WTC11 (cell line): ENCODE data around the gene TNIK. TPM values are rescaled to one million over a fixed set of nuclear protein-coding genes. Genes with fewer than 3 reads are reported as not detected.

Experiments used
- ATAC-seq: fragments of 200-7000 bp; cut with Tn5 transposase; 2 replicates; pipeline ENCODE4 v1.10.0; 2021; ENCODE audit warnings: mild to moderate bottlenecking, moderate library complexity
- CTCF ChIA-PET: fragments of 300-600 bp; sonication (Branson Sonifier 250); formaldehyde crosslinking; loops from one replicate; lab custom pipeline; 2021; ENCODE audit warnings: antibody characterized with exemption; lab: Charles Lee
- POLR2A ChIA-PET: fragments of 350-600 bp; sonication (Branson Sonifier 250); formaldehyde crosslinking; loops from one replicate; lab custom pipeline; 2021; ENCODE audit warnings: antibody characterized with exemption; lab: Charles Lee
- DNase-seq: peaks from one replicate; pipeline ENCODE4 v3.0.0; 2021; ENCODE audit warnings: low spot score
- H3K27ac Mint-ChIP-seq: 2 replicates; pipeline ENCODE4 v1.8.0; 2021; ENCODE audit warnings: mixed read lengths
- H3K27me3 Mint-ChIP-seq: 2 replicates; pipeline ENCODE4 v1.8.0; 2021; ENCODE audit warnings: low read depth, mild to moderate bottlenecking, moderate library complexity, mixed read lengths
- H3K36me3 Mint-ChIP-seq: 2 replicates; pipeline ENCODE4 v1.8.0; 2021; ENCODE audit warnings: mixed read lengths
- H3K4me1 Mint-ChIP-seq: 2 replicates; pipeline ENCODE4 v1.8.0; 2022; ENCODE audit warnings: mixed read lengths
- H3K4me3 Mint-ChIP-seq: 2 replicates; pipeline ENCODE4 v1.8.0; 2021; ENCODE audit warnings: mild to moderate bottlenecking, moderate library complexity, mixed read lengths
- H3K9me3 Mint-ChIP-seq: 2 replicates; pipeline ENCODE4 v1.8.0; 2021; ENCODE audit warnings: mixed read lengths
- CREM ChIP-seq: sonication (generic); formaldehyde crosslinking; IDR thresholded peaks from 2 replicates; pipeline ENCODE4 v1.8.1; 2022; ENCODE audit warnings: mild to moderate bottlenecking, missing genetic modification reagents, moderate library complexity
- ETV6 ChIP-seq: sonication (generic); formaldehyde crosslinking; IDR thresholded peaks from 2 replicates; pipeline ENCODE4 v1.8.1; 2022; ENCODE audit warnings: mild to moderate bottlenecking, missing genetic modification reagents
- FOXK1 ChIP-seq: sonication (generic); formaldehyde crosslinking; IDR thresholded peaks from 2 replicates; pipeline ENCODE4 v1.8.0; 2022; ENCODE audit warnings: mild to moderate bottlenecking, moderate library complexity, missing genetic modification reagents
- GABPB1 ChIP-seq: sonication (generic); formaldehyde crosslinking; IDR thresholded peaks from 2 replicates; pipeline ENCODE4 v1.8.1; 2023; ENCODE audit warnings: mild to moderate bottlenecking, missing genetic modification reagents
- GTF2I ChIP-seq: fragments of 250-450 bp; sonication (Bioruptor Pico); conservative IDR thresholded peaks from 2 replicates; pipeline ENCODE4 v1.4.0; 2021; ENCODE audit warnings: mild to moderate bottlenecking
- IRF2 ChIP-seq: sonication (generic); formaldehyde crosslinking; IDR thresholded peaks from 2 replicates; pipeline ENCODE4 v1.8.0; 2022; ENCODE audit warnings: low read depth, missing genetic modification reagents, borderline replicate concordance
- JUN ChIP-seq: sonication (generic); formaldehyde crosslinking; IDR thresholded peaks from 2 replicates; pipeline ENCODE4 v1.8.0; 2023; ENCODE audit warnings: mild to moderate bottlenecking, missing genetic modification reagents
- MXD4 ChIP-seq: fragments of 250-450 bp; sonication (Bioruptor Pico); IDR thresholded peaks from 2 replicates; pipeline ENCODE4 v1.8.0; 2021; ENCODE audit warnings: mild to moderate bottlenecking, moderate library complexity, borderline replicate concordance
- NFE2L1 ChIP-seq: sonication (generic); formaldehyde crosslinking; IDR thresholded peaks from 2 replicates; pipeline ENCODE4 v1.8.1; 2023; ENCODE audit warnings: missing genetic modification reagents
- NR1H2 ChIP-seq: sonication (generic); formaldehyde crosslinking; IDR thresholded peaks from 2 replicates; pipeline ENCODE4 v1.9.0; 2021; ENCODE audit warnings: mild to moderate bottlenecking, moderate library complexity, missing genetic modification reagents
- OVOL2 ChIP-seq: fragments of 250-450 bp; sonication (Bioruptor Pico); IDR thresholded peaks from 2 replicates; pipeline ENCODE4 v1.9.0; 2021; ENCODE audit warnings: mild to moderate bottlenecking, borderline replicate concordance
- PRRX2 ChIP-seq: fragments of 250-450 bp; sonication (Bioruptor Pico); IDR thresholded peaks from 2 replicates; pipeline ENCODE4 v1.8.0; 2021; ENCODE audit warnings: mild to moderate bottlenecking
- ZBTB21 ChIP-seq: sonication (generic); formaldehyde crosslinking; IDR thresholded peaks from 2 replicates; pipeline ENCODE4 v1.8.1; 2023; ENCODE audit warnings: mild to moderate bottlenecking, missing genetic modification reagents, borderline replicate concordance
- ZNF671 ChIP-seq: fragments of 250-450 bp; sonication (Bioruptor Pico); IDR thresholded peaks from 2 replicates; pipeline ENCODE4 v1.8.0; 2021; ENCODE audit warnings: mild to moderate bottlenecking
- total RNA-seq: library from RNA; stranded (reverse); gene quantifications from 3 replicates; pipeline ENCODE4 v1.2.3, GENCODE V29; 2021
- TF ChIP-seq, protein P1 (sequence below): sonication (generic); formaldehyde crosslinking; IDR thresholded peaks from 2 replicates; pipeline ENCODE4 v1.8.0; 2022; ENCODE audit warnings: mild to moderate bottlenecking, missing genetic modification reagents
- TF ChIP-seq, protein P2 (sequence below): sonication (generic); formaldehyde crosslinking; conservative IDR thresholded peaks from 2 replicates; pipeline ENCODE4 v1.8.1; 2022; ENCODE audit warnings: mild to moderate bottlenecking, missing genetic modification reagents
- TF ChIP-seq, protein P3 (sequence below): fragments of 200-600 bp; IDR thresholded peaks from 2 replicates; pipeline ENCODE4 v1.8.0; 2022; ENCODE audit warnings: antibody characterized with exemption
- TF ChIP-seq, protein P4 (sequence below): sonication (generic); formaldehyde crosslinking; IDR thresholded peaks from 2 replicates; pipeline ENCODE4 v1.8.0; 2022; ENCODE audit warnings: mild to moderate bottlenecking, missing genetic modification reagents
- TF ChIP-seq, protein P5 (sequence below): sonication (generic); formaldehyde crosslinking; IDR thresholded peaks from 2 replicates; pipeline ENCODE4 v1.8.1; 2022; ENCODE audit warnings: mild to moderate bottlenecking, moderate library complexity, missing genetic modification reagents
- TF ChIP-seq, protein P6 (sequence below): fragments of 250-450 bp; sonication (Bioruptor Pico); IDR thresholded peaks from 2 replicates; pipeline ENCODE4 v1.9.0; 2021; ENCODE audit warnings: mild to moderate bottlenecking
- TF ChIP-seq, protein P7 (sequence below): sonication (generic); formaldehyde crosslinking; IDR thresholded peaks from 2 replicates; pipeline ENCODE4 v1.8.0; 2022; ENCODE audit warnings: mild to moderate bottlenecking, missing genetic modification reagents

TNIK gene
- total RNA-seq, 1 experiment from 2014 or later = 50.3 TPM

DNA sequence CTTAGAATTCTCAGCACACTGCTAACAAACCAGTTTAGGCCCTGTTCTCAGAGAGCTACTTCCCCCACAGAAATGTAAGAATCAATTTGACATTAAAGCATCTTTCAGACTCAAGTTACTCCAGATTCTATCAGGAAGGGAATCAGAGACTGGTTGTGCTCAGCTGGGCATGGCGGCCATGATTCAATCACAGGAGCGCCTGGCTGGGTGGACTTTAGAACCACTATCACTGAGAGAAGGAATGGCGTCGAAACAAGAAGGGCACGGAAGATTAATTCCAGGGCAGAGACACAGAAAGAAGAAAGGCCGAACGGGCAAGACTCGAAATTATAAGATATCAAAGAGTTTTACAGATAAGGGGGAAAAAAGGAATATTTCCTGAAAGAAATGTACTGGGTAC lies 6.2 kb downstream of the TNIK start:
- Mint-ChIP-seq H3K4me1 (peaks cover 15% of the 10 kb centered on the region), H3K27ac (no peak overlapping the region), H3K27me3 (no peaks in the 10 kb centered on the region), H3K36me3 (no peaks in the 10 kb centered on the region), H3K4me3 (no peak overlapping the region), H3K9me3 (no peaks in the 10 kb centered on the region)
- CTCF ChIA-PET = interaction anchor here (0.8 to 1.7 kb wide), 24 partner anchors 8 to 821 kb away, joined by 3 to 26 read pairs (median 5); no protein-coding TSS in a partner anchor
- ATAC-seq (no peak), DNase-seq (no peak)
- TF ChIP-seq, protein P1, sequence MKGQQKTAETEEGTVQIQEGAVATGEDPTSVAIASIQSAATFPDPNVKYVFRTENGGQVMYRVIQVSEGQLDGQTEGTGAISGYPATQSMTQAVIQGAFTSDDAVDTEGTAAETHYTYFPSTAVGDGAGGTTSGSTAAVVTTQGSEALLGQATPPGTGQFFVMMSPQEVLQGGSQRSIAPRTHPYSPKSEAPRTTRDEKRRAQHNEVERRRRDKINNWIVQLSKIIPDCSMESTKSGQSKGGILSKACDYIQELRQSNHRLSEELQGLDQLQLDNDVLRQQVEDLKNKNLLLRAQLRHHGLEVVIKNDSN (CRISPR knock-in tag) = no peak
- TF ChIP-seq, protein P2, sequence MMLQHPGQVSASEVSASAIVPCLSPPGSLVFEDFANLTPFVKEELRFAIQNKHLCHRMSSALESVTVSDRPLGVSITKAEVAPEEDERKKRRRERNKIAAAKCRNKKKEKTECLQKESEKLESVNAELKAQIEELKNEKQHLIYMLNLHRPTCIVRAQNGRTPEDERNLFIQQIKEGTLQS = no peak
- POLR2A ChIA-PET = no interaction called here

DNA sequence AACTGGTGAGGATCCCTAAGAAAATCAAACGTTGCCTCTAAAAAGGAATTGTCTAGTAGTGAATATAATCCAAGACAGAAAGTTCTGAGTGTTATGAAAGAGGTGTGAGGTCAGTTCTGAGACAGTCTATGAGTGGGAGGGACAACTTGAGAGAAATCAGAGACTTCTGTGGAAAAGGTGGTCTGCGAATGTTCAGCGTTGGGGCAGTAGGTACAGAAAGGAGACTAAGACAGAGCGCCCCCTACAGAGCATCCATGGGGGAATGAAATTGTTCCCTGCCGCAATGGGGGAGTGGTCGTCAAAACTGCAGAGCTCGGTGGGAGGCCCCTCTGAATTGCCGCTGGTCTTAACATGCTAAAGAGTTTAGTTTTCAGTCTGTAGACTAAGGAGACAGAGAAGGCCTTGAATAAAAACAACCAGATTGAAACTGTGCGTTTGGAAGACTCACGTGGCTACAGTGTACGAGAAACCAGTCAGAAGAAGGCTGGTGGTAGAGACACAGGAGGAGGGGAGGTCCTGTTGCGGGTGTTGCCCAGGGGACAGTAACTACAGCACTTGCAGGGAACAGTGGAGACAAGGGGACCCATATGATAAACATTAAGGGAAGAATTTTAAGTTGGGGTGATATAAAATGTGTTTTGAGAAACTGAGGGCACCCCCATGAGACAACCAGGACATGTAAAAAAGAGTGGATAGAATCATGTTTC lies 6.9 kb downstream of the TNIK start:
- no peaks in the 10 kb centered on the region for H3K36me3 Mint-ChIP-seq
- no peaks in the 10 kb centered on the region for H3K27me3 Mint-ChIP-seq
- ChIA-PET POLR2A (interaction anchor here (0.6 kb wide), 1 partner anchor 11 kb away, joined by 4 read pairs; no protein-coding TSS in a partner anchor), CTCF (interaction anchor here (0.6 to 1.7 kb wide), 48 partner anchors 8 to 822 kb away, joined by 3 to 26 read pairs (median 3); no protein-coding TSS in a partner anchor)
- H3K4me3 Mint-ChIP-seq = no peak overlapping the region
- H3K9me3 Mint-ChIP-seq = no peaks in the 10 kb centered on the region
- peaks cover 11% of the 10 kb centered on the region for H3K4me1 Mint-ChIP-seq
- DNase-seq (peak; percentile 78), ATAC-seq (peak; percentile 76)
- 0 out of 2 replicates have a peak, but pooled peaks have one; percentile 48 for TF ChIP-seq ETV6 (CRISPR knock-in tag)
- no peak for TF ChIP-seq MXD4 (CRISPR knock-in tag)
- TF ChIP-seq, protein P3, sequence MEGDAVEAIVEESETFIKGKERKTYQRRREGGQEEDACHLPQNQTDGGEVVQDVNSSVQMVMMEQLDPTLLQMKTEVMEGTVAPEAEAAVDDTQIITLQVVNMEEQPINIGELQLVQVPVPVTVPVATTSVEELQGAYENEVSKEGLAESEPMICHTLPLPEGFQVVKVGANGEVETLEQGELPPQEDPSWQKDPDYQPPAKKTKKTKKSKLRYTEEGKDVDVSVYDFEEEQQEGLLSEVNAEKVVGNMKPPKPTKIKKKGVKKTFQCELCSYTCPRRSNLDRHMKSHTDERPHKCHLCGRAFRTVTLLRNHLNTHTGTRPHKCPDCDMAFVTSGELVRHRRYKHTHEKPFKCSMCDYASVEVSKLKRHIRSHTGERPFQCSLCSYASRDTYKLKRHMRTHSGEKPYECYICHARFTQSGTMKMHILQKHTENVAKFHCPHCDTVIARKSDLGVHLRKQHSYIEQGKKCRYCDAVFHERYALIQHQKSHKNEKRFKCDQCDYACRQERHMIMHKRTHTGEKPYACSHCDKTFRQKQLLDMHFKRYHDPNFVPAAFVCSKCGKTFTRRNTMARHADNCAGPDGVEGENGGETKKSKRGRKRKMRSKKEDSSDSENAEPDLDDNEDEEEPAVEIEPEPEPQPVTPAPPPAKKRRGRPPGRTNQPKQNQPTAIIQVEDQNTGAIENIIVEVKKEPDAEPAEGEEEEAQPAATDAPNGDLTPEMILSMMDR = peak; percentile 76
- TF ChIP-seq FOXK1 (CRISPR knock-in tag) = 0 out of 2 replicates have a peak, but pooled peaks have one; percentile 17
- no peak overlapping the region for H3K27ac Mint-ChIP-seq

DNA sequence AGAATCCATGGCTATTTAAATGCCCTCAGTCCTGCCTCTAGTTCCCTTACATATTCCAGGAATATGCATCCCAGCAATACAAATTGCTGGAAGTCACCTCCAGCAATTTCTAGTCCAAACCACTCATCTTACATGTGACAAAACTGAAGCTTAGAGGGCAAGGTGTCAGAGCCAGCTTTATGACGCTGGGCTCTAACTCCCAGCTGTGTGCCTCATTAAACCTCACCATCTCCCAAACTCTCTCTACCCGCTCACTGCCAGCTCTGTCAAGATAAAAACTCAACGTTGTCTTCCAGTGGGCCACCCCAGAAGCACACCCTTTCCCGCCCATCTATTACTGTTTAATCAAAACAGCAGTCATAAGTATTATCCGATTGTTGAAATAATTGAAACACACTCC lies 7.9 kb downstream of the TNIK start:
- TF ChIP-seq JUN (CRISPR knock-in tag) = no peak
- TF ChIP-seq GABPB1 = no peak
- TF ChIP-seq ZNF671 (CRISPR knock-in tag) = no peak
- TF ChIP-seq NFE2L1 (CRISPR knock-in tag) = no peak
- no peak for TF ChIP-seq CREM (CRISPR knock-in tag)
- TF ChIP-seq NR1H2 (CRISPR knock-in tag) = no peak
- TF ChIP-seq, protein P4, sequence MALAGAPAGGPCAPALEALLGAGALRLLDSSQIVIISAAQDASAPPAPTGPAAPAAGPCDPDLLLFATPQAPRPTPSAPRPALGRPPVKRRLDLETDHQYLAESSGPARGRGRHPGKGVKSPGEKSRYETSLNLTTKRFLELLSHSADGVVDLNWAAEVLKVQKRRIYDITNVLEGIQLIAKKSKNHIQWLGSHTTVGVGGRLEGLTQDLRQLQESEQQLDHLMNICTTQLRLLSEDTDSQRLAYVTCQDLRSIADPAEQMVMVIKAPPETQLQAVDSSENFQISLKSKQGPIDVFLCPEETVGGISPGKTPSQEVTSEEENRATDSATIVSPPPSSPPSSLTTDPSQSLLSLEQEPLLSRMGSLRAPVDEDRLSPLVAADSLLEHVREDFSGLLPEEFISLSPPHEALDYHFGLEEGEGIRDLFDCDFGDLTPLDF = no peak
- no peak for TF ChIP-seq PRRX2 (CRISPR knock-in tag)
- TF ChIP-seq, protein P5, sequence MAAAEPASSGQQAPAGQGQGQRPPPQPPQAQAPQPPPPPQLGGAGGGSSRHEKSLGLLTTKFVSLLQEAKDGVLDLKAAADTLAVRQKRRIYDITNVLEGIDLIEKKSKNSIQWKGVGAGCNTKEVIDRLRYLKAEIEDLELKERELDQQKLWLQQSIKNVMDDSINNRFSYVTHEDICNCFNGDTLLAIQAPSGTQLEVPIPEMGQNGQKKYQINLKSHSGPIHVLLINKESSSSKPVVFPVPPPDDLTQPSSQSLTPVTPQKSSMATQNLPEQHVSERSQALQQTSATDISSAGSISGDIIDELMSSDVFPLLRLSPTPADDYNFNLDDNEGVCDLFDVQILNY = no peak
- TF ChIP-seq IRF2 (CRISPR knock-in tag) = no peak
- TF ChIP-seq GTF2I = no peak
- TF ChIP-seq ZBTB21 (CRISPR knock-in tag) = no peak
- TF ChIP-seq, protein P6, sequence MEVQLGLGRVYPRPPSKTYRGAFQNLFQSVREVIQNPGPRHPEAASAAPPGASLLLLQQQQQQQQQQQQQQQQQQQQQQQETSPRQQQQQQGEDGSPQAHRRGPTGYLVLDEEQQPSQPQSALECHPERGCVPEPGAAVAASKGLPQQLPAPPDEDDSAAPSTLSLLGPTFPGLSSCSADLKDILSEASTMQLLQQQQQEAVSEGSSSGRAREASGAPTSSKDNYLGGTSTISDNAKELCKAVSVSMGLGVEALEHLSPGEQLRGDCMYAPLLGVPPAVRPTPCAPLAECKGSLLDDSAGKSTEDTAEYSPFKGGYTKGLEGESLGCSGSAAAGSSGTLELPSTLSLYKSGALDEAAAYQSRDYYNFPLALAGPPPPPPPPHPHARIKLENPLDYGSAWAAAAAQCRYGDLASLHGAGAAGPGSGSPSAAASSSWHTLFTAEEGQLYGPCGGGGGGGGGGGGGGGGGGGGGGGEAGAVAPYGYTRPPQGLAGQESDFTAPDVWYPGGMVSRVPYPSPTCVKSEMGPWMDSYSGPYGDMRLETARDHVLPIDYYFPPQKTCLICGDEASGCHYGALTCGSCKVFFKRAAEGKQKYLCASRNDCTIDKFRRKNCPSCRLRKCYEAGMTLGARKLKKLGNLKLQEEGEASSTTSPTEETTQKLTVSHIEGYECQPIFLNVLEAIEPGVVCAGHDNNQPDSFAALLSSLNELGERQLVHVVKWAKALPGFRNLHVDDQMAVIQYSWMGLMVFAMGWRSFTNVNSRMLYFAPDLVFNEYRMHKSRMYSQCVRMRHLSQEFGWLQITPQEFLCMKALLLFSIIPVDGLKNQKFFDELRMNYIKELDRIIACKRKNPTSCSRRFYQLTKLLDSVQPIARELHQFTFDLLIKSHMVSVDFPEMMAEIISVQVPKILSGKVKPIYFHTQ (CRISPR knock-in tag) = no peak
- TF ChIP-seq OVOL2 (CRISPR knock-in tag) = no peak
- TF ChIP-seq, protein P7, sequence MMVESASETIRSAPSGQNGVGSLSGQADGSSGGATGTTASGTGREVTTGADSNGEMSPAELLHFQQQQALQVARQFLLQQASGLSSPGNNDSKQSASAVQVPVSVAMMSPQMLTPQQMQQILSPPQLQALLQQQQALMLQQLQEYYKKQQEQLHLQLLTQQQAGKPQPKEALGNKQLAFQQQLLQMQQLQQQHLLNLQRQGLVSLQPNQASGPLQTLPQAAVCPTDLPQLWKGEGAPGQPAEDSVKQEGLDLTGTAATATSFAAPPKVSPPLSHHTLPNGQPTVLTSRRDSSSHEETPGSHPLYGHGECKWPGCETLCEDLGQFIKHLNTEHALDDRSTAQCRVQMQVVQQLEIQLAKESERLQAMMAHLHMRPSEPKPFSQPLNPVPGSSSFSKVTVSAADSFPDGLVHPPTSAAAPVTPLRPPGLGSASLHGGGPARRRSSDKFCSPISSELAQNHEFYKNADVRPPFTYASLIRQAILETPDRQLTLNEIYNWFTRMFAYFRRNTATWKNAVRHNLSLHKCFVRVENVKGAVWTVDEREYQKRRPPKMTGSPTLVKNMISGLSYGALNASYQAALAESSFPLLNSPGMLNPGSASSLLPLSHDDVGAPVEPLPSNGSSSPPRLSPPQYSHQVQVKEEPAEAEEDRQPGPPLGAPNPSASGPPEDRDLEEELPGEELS (CRISPR knock-in tag) = no peak
- H3K27ac Mint-ChIP-seq = no peak overlapping the region
- H3K27me3 Mint-ChIP-seq = no peaks in the 10 kb centered on the region
- no peaks in the 10 kb centered on the region for H3K9me3 Mint-ChIP-seq
- ChIA-PET CTCF (interaction anchor here (0.6 to 1.5 kb wide), 7 partner anchors 8 to 537 kb away, joined by 3 to 8 read pairs (median 3); partner anchors contain the start of gene TNIK), POLR2A (no interaction called here)
- no peak for ATAC-seq
- H3K4me1 Mint-ChIP-seq = peaks cover 11% of the 10 kb centered on the region
- no peak for DNase-seq
- H3K36me3 Mint-ChIP-seq = no peaks in the 10 kb centered on the region
- H3K4me3 Mint-ChIP-seq = no peak overlapping the region
